ENCODE results near the gene CAMKV.

The CAMKV gene

DNA sequence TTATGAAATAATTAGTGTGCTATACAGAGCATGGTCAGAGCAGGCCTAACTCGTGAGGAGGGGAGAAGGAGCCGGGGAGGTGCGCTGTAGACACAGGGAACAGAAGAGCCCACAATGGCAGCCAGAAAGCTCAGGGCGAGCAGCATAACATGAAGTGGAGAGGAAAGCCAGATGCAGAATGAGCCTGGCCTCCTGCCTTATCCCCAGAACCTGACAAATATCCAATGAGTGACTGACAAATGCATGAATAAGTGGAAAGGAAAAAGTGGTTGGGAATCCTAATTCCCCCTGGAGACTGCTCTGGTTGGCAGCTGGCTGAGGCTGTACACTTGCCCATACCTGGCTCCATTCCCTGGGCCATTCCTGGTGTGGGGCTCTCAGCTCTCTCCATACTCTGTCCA, 43.2 kb upstream of the CAMKV start:
- Histone ChIP-seq H3K4me3 (ENCODE audit: insufficient read depth, low read length, poor library complexity, severe bottlenecking) (no peak overlapping the region), H3K9me3 (ENCODE audit: insufficient read depth, low read length) (no peaks in the 10 kb centered on the region), H3K79me2 (ENCODE audit: insufficient read depth, low read length) (no peaks in the 10 kb centered on the region), H2AFZ (ENCODE audit: low read depth, low read length, severe bottlenecking) (no peak overlapping the region), H3K27ac (ENCODE audit: low read depth, low read length) (no peak overlapping the region), H4K20me1 (ENCODE audit: low read depth, low read length) (no peaks in the 10 kb centered on the region), H3K27me3 (ENCODE audit: low read length) (no peaks in the 10 kb centered on the region), H3K36me3 (ENCODE audit: low read length) (no peaks in the 10 kb centered on the region), H3K9me2 (replicated peaks; ENCODE audit: insufficient read depth, low read length) (no peaks in the 10 kb centered on the region), H3K4me2 (ENCODE audit: low read depth, low read length, poor library complexity, severe bottlenecking) (no peak overlapping the region), H3F3A (ENCODE audit: insufficient read depth) (no peaks in the 10 kb centered on the region), H3K9ac (ENCODE audit: low read length) (no peak overlapping the region)
- TF ChIP-seq CTCF (IDR thresholded peaks at IDR 0.05; ENCODE audit: insufficient read depth, low read length, poor library complexity, severe bottlenecking) = no peak
- TF ChIP-seq EZH2phosphoT487 (conservative IDR thresholded peaks at IDR 0.05; ENCODE audit: low read length) = no peak

DNA sequence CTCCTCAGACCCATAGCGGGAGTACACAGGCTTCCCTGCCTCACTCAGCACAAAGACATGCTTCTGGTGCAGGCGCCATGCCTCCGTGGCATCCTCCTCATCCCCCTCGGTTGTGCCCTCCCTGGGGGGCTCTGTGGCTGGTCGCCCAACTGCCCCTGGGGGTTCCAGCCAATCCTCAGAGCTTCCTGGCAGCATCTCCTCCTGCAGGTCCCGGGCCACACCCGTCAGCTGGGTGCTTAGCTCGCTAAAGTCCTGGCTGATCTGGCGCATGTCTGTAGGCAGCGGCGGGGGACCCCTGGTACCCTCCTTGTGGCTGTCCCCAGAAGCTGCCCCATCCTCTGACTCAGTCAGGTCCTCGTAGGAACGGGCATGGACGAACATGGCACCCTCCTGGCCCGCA, 41.9 kb upstream of the CAMKV start:
- no peaks in the 10 kb centered on the region for H3K36me3 ChIP-seq (ENCODE audit: low read length)
- no peak overlapping the region for H3K27ac ChIP-seq (ENCODE audit: low read depth, low read length)
- no peaks in the 10 kb centered on the region for H3F3A ChIP-seq (ENCODE audit: insufficient read depth)
- no peak overlapping the region for H3K9ac ChIP-seq (ENCODE audit: low read length)
- H3K9me2 ChIP-seq (replicated peaks; ENCODE audit: insufficient read depth, low read length) = no peaks in the 10 kb centered on the region
- no peaks in the 10 kb centered on the region for H4K20me1 ChIP-seq (ENCODE audit: low read depth, low read length)
- H3K4me2 ChIP-seq (ENCODE audit: low read depth, low read length, poor library complexity, severe bottlenecking) = no peak overlapping the region
- H2AFZ ChIP-seq (ENCODE audit: low read depth, low read length, severe bottlenecking) = no peak overlapping the region
- H3K4me3 ChIP-seq (ENCODE audit: insufficient read depth, low read length, poor library complexity, severe bottlenecking) = no peak overlapping the region
- no peak for TF ChIP-seq EZH2phosphoT487 (conservative IDR thresholded peaks at IDR 0.05; ENCODE audit: low read length)
- no peak for TF ChIP-seq CTCF (IDR thresholded peaks at IDR 0.05; ENCODE audit: insufficient read depth, low read length, poor library complexity, severe bottlenecking)
- H3K27me3 ChIP-seq (ENCODE audit: low read length) = no peaks in the 10 kb centered on the region
- no peaks in the 10 kb centered on the region for H3K79me2 ChIP-seq (ENCODE audit: insufficient read depth, low read length)
- no peaks in the 10 kb centered on the region for H3K9me3 ChIP-seq (ENCODE audit: insufficient read depth, low read length)

DNA sequence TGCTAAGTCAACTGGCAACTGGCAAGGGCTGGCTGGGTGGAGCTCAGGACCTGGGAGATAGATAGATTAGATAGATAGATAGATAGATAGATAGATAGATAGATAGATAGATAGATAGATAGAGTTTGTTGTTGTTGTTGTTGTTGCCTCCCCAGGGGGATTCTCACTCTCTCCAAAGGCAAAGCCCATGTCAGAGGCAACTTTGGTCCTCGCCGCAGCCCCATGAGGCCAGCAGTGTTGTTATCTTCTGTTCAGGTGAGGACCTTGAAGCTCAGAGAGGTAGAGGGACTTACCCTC, 41.4 kb upstream of the CAMKV start:
- Histone ChIP-seq H3K9me3 (ENCODE audit: insufficient read depth, low read length) (no peaks in the 10 kb centered on the region), H3K36me3 (ENCODE audit: low read length) (no peaks in the 10 kb centered on the region), H3K27ac (ENCODE audit: low read depth, low read length) (no peak overlapping the region), H3K79me2 (ENCODE audit: insufficient read depth, low read length) (no peaks in the 10 kb centered on the region), H3K9ac (ENCODE audit: low read length) (no peak overlapping the region), H4K20me1 (ENCODE audit: low read depth, low read length) (no peaks in the 10 kb centered on the region), H2AFZ (ENCODE audit: low read depth, low read length, severe bottlenecking) (no peak overlapping the region), H3F3A (ENCODE audit: insufficient read depth) (no peaks in the 10 kb centered on the region), H3K27me3 (ENCODE audit: low read length) (no peaks in the 10 kb centered on the region), H3K4me2 (ENCODE audit: low read depth, low read length, poor library complexity, severe bottlenecking) (no peak overlapping the region), H3K4me3 (ENCODE audit: insufficient read depth, low read length, poor library complexity, severe bottlenecking) (no peak overlapping the region), H3K9me2 (replicated peaks; ENCODE audit: insufficient read depth, low read length) (no peaks in the 10 kb centered on the region)
- TF ChIP-seq CTCF (IDR thresholded peaks at IDR 0.05; ENCODE audit: insufficient read depth, low read length, poor library complexity, severe bottlenecking) = no peak
- TF ChIP-seq EZH2phosphoT487 (conservative IDR thresholded peaks at IDR 0.05; ENCODE audit: low read length) = no peak
